ENCODE results near the gene QPCT. TPM values are rescaled to one million over a fixed set of nuclear protein-coding genes. Genes with fewer than 3 reads are reported as not detected.
"Not testable (repeated sequence)": the region's sequence is repeated elsewhere in the genome, so short reads cannot be mapped to it uniquely, and the experiment has no call there.

Gene QPCT
- total and polyA plus RNA-seq, 2 experiments from 2014 or later: 13.2 TPM

DNA sequence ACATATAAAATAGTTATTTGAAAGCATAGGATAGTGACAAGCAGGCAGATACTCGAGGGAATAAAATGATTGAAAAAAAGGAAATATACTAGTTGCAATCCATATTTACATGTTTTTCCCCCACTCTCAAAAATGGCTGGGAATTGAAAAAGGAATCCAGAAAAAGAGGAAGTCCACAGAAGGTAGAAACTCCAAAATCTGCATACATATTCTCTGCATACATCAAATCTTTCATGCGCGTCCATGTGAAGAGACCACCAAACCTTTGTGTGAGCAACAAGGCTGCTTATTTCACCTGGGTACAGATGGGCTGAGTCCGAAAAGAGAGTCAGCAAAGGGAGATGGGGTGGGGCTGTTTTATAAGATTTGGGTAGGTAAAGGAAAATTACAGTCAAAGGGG, 36.4 kb downstream of the QPCT start:
- not testable (repeated sequence) for H3F3A ChIP-seq (replicated peaks; ENCODE audit: low read depth); ATAC-seq; H3K9me3 Mint-ChIP-seq; H3K27me3 ChIP-seq (ENCODE audit: insufficient read depth); H3K4me3 ChIP-seq; H3K4me3 Mint-ChIP-seq; H3K27ac ChIP-seq (ENCODE audit: low read depth); H3K4me1 Mint-ChIP-seq; H3K79me2 ChIP-seq (replicated peaks; ENCODE audit: insufficient read depth); H3K36me3 Mint-ChIP-seq (ENCODE audit: low read depth); H3K4me1 ChIP-seq (ENCODE audit: insufficient read depth); H2AFZ ChIP-seq; H3K27me3 Mint-ChIP-seq (ENCODE audit: insufficient read depth, low read depth, poor library complexity); H3K27ac Mint-ChIP-seq; DNase-seq (ENCODE audit: low spot score); H3K36me3 ChIP-seq (ENCODE audit: insufficient read depth); H4K20me1 ChIP-seq (replicated peaks; ENCODE audit: insufficient read depth)
- H3K9me2 ChIP-seq (ENCODE audit: insufficient read depth): peaks cover 18% of the 10 kb centered on the region
- 0 out of 2 replicates have a peak overlapping the region, but pooled peaks have one; percentile 6 for H3K4me2 ChIP-seq

GRCh38 chr2:37384261-37384660, 39.8 kb downstream of the QPCT start:
- not testable (repeated sequence) for H3K9me3 Mint-ChIP-seq; H3K27ac ChIP-seq (ENCODE audit: low read depth); DNase-seq (ENCODE audit: low spot score); H4K20me1 ChIP-seq (replicated peaks; ENCODE audit: insufficient read depth); H3K4me1 ChIP-seq (ENCODE audit: insufficient read depth); H3K27me3 ChIP-seq (ENCODE audit: insufficient read depth); H3K4me2 ChIP-seq; H3K27ac Mint-ChIP-seq; H3K4me3 ChIP-seq; H3K4me3 Mint-ChIP-seq; H3F3A ChIP-seq (replicated peaks; ENCODE audit: low read depth); H3K4me1 Mint-ChIP-seq; H2AFZ ChIP-seq; H3K36me3 Mint-ChIP-seq (ENCODE audit: low read depth); H3K79me2 ChIP-seq (replicated peaks; ENCODE audit: insufficient read depth); ATAC-seq; H3K36me3 ChIP-seq (ENCODE audit: insufficient read depth); H3K27me3 Mint-ChIP-seq (ENCODE audit: insufficient read depth, low read depth, poor library complexity)
- peaks cover 26% of the 10 kb centered on the region for H3K9me2 ChIP-seq (ENCODE audit: insufficient read depth)

DNA sequence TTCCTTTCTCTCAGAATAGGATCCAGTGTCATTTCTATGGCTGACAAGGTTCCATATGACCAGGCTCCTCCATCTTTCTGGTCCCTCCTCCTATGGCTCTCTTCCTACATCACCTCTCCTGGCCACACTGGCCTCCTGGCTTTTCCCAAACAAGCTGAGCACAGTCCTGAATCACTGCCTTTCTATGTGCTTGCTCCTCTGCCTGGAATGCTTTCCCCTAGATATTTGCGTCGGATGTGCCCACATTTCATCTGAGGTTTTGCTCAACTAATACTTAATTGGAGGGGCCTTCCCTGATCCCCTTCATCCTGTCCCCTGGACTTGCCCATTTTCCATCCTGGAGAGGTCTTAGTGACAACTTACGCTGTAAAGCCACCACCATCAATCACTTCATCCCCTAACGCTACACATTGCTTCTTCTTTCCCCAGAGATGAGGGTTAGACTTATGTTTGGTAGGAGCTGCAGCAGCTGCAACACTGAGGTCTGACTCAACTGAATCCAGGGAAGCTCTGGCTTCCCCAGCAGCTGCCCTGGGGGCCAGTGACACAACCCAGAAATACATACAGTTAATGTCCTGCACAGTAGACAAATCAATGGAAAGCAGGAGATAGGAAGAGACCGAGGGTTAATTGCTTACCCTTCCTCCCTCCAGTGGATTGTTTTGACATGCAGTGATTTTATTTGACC, 42.9 kb downstream of the QPCT start:
- Mint-ChIP-seq H3K36me3 (ENCODE audit: low read depth) (no peaks in the 10 kb centered on the region; the same call in 1 of the 3 replicates), H3K9me3 (no peaks in the 10 kb centered on the region), H3K27ac (no peak overlapping the region), H3K4me1 (peaks cover 18% of the 10 kb centered on the region), H3K4me3 (no peak overlapping the region), H3K27me3 (ENCODE audit: insufficient read depth, low read depth, poor library complexity) (no peaks in the 10 kb centered on the region)
- peaks cover 26% of the 10 kb centered on the region for H3K9me2 ChIP-seq (ENCODE audit: insufficient read depth)
- H3K27ac ChIP-seq (ENCODE audit: low read depth): no peak overlapping the region
- H4K20me1 ChIP-seq (replicated peaks; ENCODE audit: insufficient read depth): no peaks in the 10 kb centered on the region
- peaks cover 12% of the 10 kb centered on the region; the same call in 1 of the 2 replicates for H3K4me1 ChIP-seq (ENCODE audit: insufficient read depth)
- no peak for ATAC-seq
- no peaks in the 10 kb centered on the region for H3K79me2 ChIP-seq (replicated peaks; ENCODE audit: insufficient read depth)
- H3K27me3 ChIP-seq (ENCODE audit: insufficient read depth): no peaks in the 10 kb centered on the region
- no peak overlapping the region for H3K4me2 ChIP-seq
- no peaks in the 10 kb centered on the region for H3F3A ChIP-seq (replicated peaks; ENCODE audit: low read depth)
- H3K36me3 ChIP-seq (ENCODE audit: insufficient read depth): no peaks in the 10 kb centered on the region
- no peak overlapping the region for H3K4me3 ChIP-seq
- no peak for DNase-seq (ENCODE audit: low spot score)
- no peak overlapping the region for H2AFZ ChIP-seq
- no peak for TF ChIP-seq NANOG (IDR thresholded peaks at IDR 0.05; ENCODE audit: borderline replicate concordance)
- TF ChIP-seq, protein P1, sequence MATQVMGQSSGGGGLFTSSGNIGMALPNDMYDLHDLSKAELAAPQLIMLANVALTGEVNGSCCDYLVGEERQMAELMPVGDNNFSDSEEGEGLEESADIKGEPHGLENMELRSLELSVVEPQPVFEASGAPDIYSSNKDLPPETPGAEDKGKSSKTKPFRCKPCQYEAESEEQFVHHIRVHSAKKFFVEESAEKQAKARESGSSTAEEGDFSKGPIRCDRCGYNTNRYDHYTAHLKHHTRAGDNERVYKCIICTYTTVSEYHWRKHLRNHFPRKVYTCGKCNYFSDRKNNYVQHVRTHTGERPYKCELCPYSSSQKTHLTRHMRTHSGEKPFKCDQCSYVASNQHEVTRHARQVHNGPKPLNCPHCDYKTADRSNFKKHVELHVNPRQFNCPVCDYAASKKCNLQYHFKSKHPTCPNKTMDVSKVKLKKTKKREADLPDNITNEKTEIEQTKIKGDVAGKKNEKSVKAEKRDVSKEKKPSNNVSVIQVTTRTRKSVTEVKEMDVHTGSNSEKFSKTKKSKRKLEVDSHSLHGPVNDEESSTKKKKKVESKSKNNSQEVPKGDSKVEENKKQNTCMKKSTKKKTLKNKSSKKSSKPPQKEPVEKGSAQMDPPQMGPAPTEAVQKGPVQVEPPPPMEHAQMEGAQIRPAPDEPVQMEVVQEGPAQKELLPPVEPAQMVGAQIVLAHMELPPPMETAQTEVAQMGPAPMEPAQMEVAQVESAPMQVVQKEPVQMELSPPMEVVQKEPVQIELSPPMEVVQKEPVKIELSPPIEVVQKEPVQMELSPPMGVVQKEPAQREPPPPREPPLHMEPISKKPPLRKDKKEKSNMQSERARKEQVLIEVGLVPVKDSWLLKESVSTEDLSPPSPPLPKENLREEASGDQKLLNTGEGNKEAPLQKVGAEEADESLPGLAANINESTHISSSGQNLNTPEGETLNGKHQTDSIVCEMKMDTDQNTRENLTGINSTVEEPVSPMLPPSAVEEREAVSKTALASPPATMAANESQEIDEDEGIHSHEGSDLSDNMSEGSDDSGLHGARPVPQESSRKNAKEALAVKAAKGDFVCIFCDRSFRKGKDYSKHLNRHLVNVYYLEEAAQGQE (IDR thresholded peaks at IDR 0.05; ENCODE audit: unreplicated experiment): no peak
- TF ChIP-seq ZNF462 (CRISPR knock-in tag; IDR thresholded peaks at IDR 0.05): no peak
- TF ChIP-seq ZNF114 (CRISPR knock-in tag; IDR thresholded peaks at IDR 0.05): no peak
- no peak for TF ChIP-seq ZNF331 (CRISPR knock-in tag; IDR thresholded peaks at IDR 0.05; ENCODE audit: low read depth)
- TF ChIP-seq EZH2phosphoT487 (IDR thresholded peaks at IDR 0.05; ENCODE audit: unreplicated experiment): no peak
- no peak for TF ChIP-seq STAT1 (IDR thresholded peaks at IDR 0.05; ENCODE audit: unreplicated experiment)

Data from GM23338 (cell line).